ENCODE measurements around the gene MTFR1L.
A peak's percentile ranks its signal among the peaks of the same experiment; 100 is the strongest.

Gene MTFR1L

GRCh38 chr1:25863486-25864262, 43.9 kb downstream of the MTFR1L start:
- no peak for DNase-seq

GRCh38 chr1:25864434-25864833, 44.7 kb downstream of the MTFR1L start:
- DNase-seq = no peak

- no peak for DNase-seq
These were observed 46.5 kb downstream of the MTFR1L start for GRCh38 chr1:25866288-25866687.

- DNase-seq = no peak
These were observed 47.6 kb downstream of the MTFR1L start for GRCh38 chr1:25867210-25867991.

- no peak for DNase-seq
These were observed 50.3 kb downstream of the MTFR1L start for GRCh38 chr1:25869909-25870606.

- no peak for DNase-seq
These were observed 50.9 kb downstream of the MTFR1L start for GRCh38 chr1:25870614-25871013.

- DNase-seq = no peak
These were observed 51.4 kb downstream of the MTFR1L start for GRCh38 chr1:25871086-25871703.

GRCh38 chr1:25871704-25872494, 52.1 kb downstream of the MTFR1L start:
- no peak for DNase-seq

- no peak for DNase-seq
These were observed 53.0 kb downstream of the MTFR1L start for GRCh38 chr1:25872713-25873112.

GRCh38 chr1:25873120-25873519, 53.4 kb downstream of the MTFR1L start:
- no peak for DNase-seq

GRCh38 chr1:25874209-25874608, 54.5 kb downstream of the MTFR1L start:
- no peak for DNase-seq

- no peak for DNase-seq
These were observed 54.9 kb downstream of the MTFR1L start for GRCh38 chr1:25874635-25875153.

- peak; percentile 58 for DNase-seq
These were observed 55.6 kb downstream of the MTFR1L start, which contains the start of gene PAQR7 for GRCh38 chr1:25875154-25875855. Gene PAQR7 (minus strand): TSS chr1:25875708. CDS start chr1:25863839, 11,869 bp downstream.

- DNase-seq = peak; percentile 11
These were observed 56.3 kb downstream of the MTFR1L start for GRCh38 chr1:25875856-25876692.

- DNase-seq = no peak
These were observed 56.9 kb downstream of the MTFR1L start for GRCh38 chr1:25876693-25877077.

GRCh38 chr1:25877155-25877554, 57.4 kb downstream of the MTFR1L start:
- no peak for DNase-seq

- no peak for DNase-seq
These were observed 58.9 kb downstream of the MTFR1L start for GRCh38 chr1:25878690-25879089.

- DNase-seq = no peak
These were observed 59.9 kb downstream of the MTFR1L start for GRCh38 chr1:25879675-25880074.

- DNase-seq = no peak
These were observed 60.8 kb downstream of the MTFR1L start for GRCh38 chr1:25880518-25880917.

- DNase-seq = no peak
These were observed 61.5 kb downstream of the MTFR1L start for GRCh38 chr1:25881266-25881665.
